IMR-90 (cell line): ENCODE data around the gene FGG. TPM values are rescaled to one million over a fixed set of nuclear protein-coding genes. Genes with fewer than 3 reads are reported as not detected.

Experiments
- ATAC-seq: fragments of 200-7000 bp; cut with Tn5 transposase; 2 replicates; pipeline ENCODE4 v1.9.1; 2020; ENCODE audit warnings: low read depth, mild to moderate bottlenecking, moderate library complexity
- BruUV-seq: library from RNA; stranded (reverse); fragments of 400-500 nt; replicated peaks from 2 replicates; lab custom pipeline; 2021; lab: Mats Ljungman, UMichigan
- CTCF ChIA-PET: fragments of 300-600 bp; formaldehyde crosslinking; extraction: SDS; loops from one replicate; lab custom pipeline; 2021; ENCODE audit warnings: antibody characterized with exemption; lab: Yijun Ruan, JAX
- POLR2A ChIA-PET: fragments of 300-600 bp; sonication (Branson Sonifier 250); formaldehyde crosslinking; loops from one replicate; lab custom pipeline; 2022; ENCODE audit warnings: antibody characterized with exemption; ENCODE audit not compliant: unreplicated experiment; lab: Charles Lee
- DNase-seq: peaks from one replicate; pipeline ENCODE4 v3.0.0; 2013
- H2AFZ ChIP-seq: replicated peaks from 2 replicates; pipeline ENCODE3; 2013; ENCODE audit warnings: low read length, mild to moderate bottlenecking; ENCODE audit not compliant: poor library complexity
- H2AK5ac ChIP-seq: 2 replicates; pipeline ENCODE4 v1.6.1; 2013; ENCODE audit warnings: low read depth, low read length, inconsistent platforms
- H2AK9ac ChIP-seq: replicated peaks from 2 replicates; pipeline ENCODE3; 2013; ENCODE audit warnings: mild to moderate bottlenecking, low read depth, low read length, moderate library complexity; ENCODE audit not compliant: poor library complexity
- H2BK120ac ChIP-seq: 2 replicates; pipeline ENCODE4 v1.6.1; 2013; ENCODE audit warnings: low read depth, low read length, inconsistent platforms
- H2BK15ac ChIP-seq: 3 replicates; pipeline ENCODE4 v1.6.1; 2013; ENCODE audit warnings: low read depth, low read length, inconsistent platforms
- H2BK20ac ChIP-seq: 2 replicates; pipeline ENCODE4 v1.6.1; 2013; ENCODE audit warnings: low read depth, mild to moderate bottlenecking, inconsistent platforms, low read length, moderate library complexity
- H2BK5ac ChIP-seq: 2 replicates; pipeline ENCODE4 v1.6.1; 2013; ENCODE audit warnings: mild to moderate bottlenecking, low read depth, low read length, inconsistent platforms; ENCODE audit not compliant: poor library complexity, severe bottlenecking
- H3K14ac ChIP-seq: replicated peaks from 2 replicates; pipeline ENCODE4 v1.6.1; 2013; ENCODE audit warnings: low read depth, low read length, inconsistent platforms
- H3K18ac ChIP-seq: 2 replicates; pipeline ENCODE4 v1.6.1; 2013; ENCODE audit warnings: low read depth, low read length, control low read depth
- H3K23ac ChIP-seq: 2 replicates; pipeline ENCODE4 v1.6.1; 2013; ENCODE audit warnings: low read depth, low read length, inconsistent platforms
- H3K27ac ChIP-seq: 2 replicates; pipeline ENCODE4 v1.5.1; 2013; ENCODE audit warnings: mild to moderate bottlenecking, control low read depth, low read length; ENCODE audit not compliant: insufficient read depth
- H3K27me3 ChIP-seq: 2 replicates; pipeline ENCODE4 v1.6.1; 2013; ENCODE audit warnings: low read length; ENCODE audit not compliant: control insufficient read depth, insufficient read depth
- H3K36me3 ChIP-seq: 2 replicates; pipeline ENCODE4 v1.6.1; 2013; ENCODE audit warnings: low read length, mixed read lengths; ENCODE audit not compliant: control insufficient read depth, insufficient read depth
- H3K4ac ChIP-seq: 2 replicates; pipeline ENCODE4 v1.6.1; 2013; ENCODE audit warnings: low read depth, low read length, inconsistent platforms
- H3K4me1 ChIP-seq: 2 replicates; pipeline ENCODE4 v1.6.1; 2013; ENCODE audit warnings: low read length, mixed read lengths; ENCODE audit not compliant: control insufficient read depth, insufficient read depth
- H3K4me2 ChIP-seq: 2 replicates; pipeline ENCODE4 v1.6.1; 2013; ENCODE audit warnings: low read depth, mild to moderate bottlenecking, control low read depth, low read length, moderate library complexity
- H3K4me3 ChIP-seq: 2 replicates; pipeline ENCODE4 v1.5.1; 2013; ENCODE audit warnings: low read depth, mild to moderate bottlenecking, control low read depth, low read length, moderate library complexity; ENCODE audit not compliant: insufficient read depth
- H3K56ac ChIP-seq: 2 replicates; pipeline ENCODE4 v1.6.1; 2013; ENCODE audit warnings: low read length, inconsistent platforms; ENCODE audit not compliant: insufficient read depth; ENCODE audit errors: extremely low read depth
- H3K79me1 ChIP-seq, 2 experiments: 2 replicates each; pipeline ENCODE4 v1.6.1; 2013; ENCODE audit warnings: low read length in 2 of 2, inconsistent platforms in 1 of 2, low read depth in 1 of 2
- H3K9ac ChIP-seq: 2 replicates; pipeline ENCODE4 v1.6.1; 2013; ENCODE audit warnings: low read depth, low read length, control low read depth
- H3K9me1 ChIP-seq: 2 replicates; pipeline ENCODE4 v1.6.1; 2013; ENCODE audit warnings: low read length, inconsistent platforms; ENCODE audit not compliant: insufficient read depth
- H3K9me3 ChIP-seq: 2 replicates; pipeline ENCODE4 v1.6.1; 2013; ENCODE audit warnings: low read length; ENCODE audit not compliant: control insufficient read depth, insufficient read depth
- H4K20me1 ChIP-seq: 2 replicates; pipeline ENCODE4 v1.6.1; 2013; ENCODE audit warnings: low read length, inconsistent platforms; ENCODE audit not compliant: insufficient read depth
- H4K5ac ChIP-seq: 2 replicates; pipeline ENCODE4 v1.6.1; 2013; ENCODE audit warnings: mild to moderate bottlenecking, low read depth, low read length, control low read depth
- H4K8ac ChIP-seq, 2 experiments: 2 replicates each; pipeline ENCODE4 v1.6.1; 2013; ENCODE audit warnings: low read depth in 2 of 2, low read length in 2 of 2, control low read depth in 1 of 2, inconsistent platforms in 1 of 2
- H4K91ac ChIP-seq: 2 replicates; pipeline ENCODE4 v1.6.1; 2013; ENCODE audit warnings: low read depth, low read length, inconsistent platforms; ENCODE audit not compliant: insufficient read depth
- BHLHE40 ChIP-seq: fragments of 150-350 bp; IDR thresholded peaks from 2 replicates; pipeline ENCODE4 v1.6.1; 2016; ENCODE audit warnings: mild to moderate bottlenecking, low read depth, low read length
- FOS ChIP-seq: fragments of 150-350 bp; IDR thresholded peaks from 2 replicates; pipeline ENCODE4 v1.6.1; 2016; ENCODE audit warnings: low read depth, low read length
- MAFK ChIP-seq: IDR thresholded peaks from 2 replicates; pipeline ENCODE4 v1.6.1; 2012; ENCODE audit warnings: low read depth, low read length, improper control_type of control experiment
- MAZ ChIP-seq: IDR thresholded peaks from 2 replicates; pipeline ENCODE4 v1.6.1; 2012; ENCODE audit warnings: low read depth, mild to moderate bottlenecking, low read length, improper control_type of control experiment, moderate library complexity, borderline replicate concordance
- MXI1 ChIP-seq: IDR thresholded peaks from 2 replicates; pipeline ENCODE4 v1.6.1; 2012; ENCODE audit warnings: low read depth, mild to moderate bottlenecking, low read length, moderate library complexity, borderline replicate concordance
- NFE2L2 ChIP-seq: fragments of 150-350 bp; IDR thresholded peaks from 2 replicates; pipeline ENCODE4 v1.6.1; 2016; ENCODE audit warnings: low read depth, mild to moderate bottlenecking, low read length
- RAD21 ChIP-seq: IDR thresholded peaks from 2 replicates; pipeline ENCODE4 v1.6.1; 2012; ENCODE audit warnings: low read length, improper control_type of control experiment
- RCOR1 ChIP-seq: IDR thresholded peaks from 2 replicates; pipeline ENCODE4 v1.6.1; 2012; ENCODE audit warnings: mild to moderate bottlenecking, low read length, improper control_type of control experiment; ENCODE audit not compliant: insufficient replicate concordance
- SMC3 ChIP-seq: fragments of 150-350 bp; IDR thresholded peaks from 2 replicates; pipeline ENCODE4 v1.6.1; 2016; ENCODE audit warnings: low read depth, mild to moderate bottlenecking, antibody characterized with exemption, low read length, moderate library complexity
- WGBS, 2 experiments: methylation state at CpG; one replicate each; pipeline versions ENCODE4 v1.1.5 to v1.1.7; 2013; ENCODE audit warnings: missing lambda C conversion rate in 2 of 2; ENCODE audit not compliant: insufficient read length in 1 of 2; ENCODE audit errors: extremely low coverage in 2 of 2; 5-methylcytosine and 5-hydroxymethylcytosine counted together
- dilution Hi-C: fragments of 300-500 bp; cut with HindIII; formaldehyde crosslinking; loops from one replicate; pipeline ENCODE4 v1.14.3; 2018; ENCODE audit warnings: low sequenced_read_pairs; ENCODE audit not compliant: unreplicated experiment
- in situ Hi-C: fragments of 300-500 bp; cut with MboI; formaldehyde crosslinking; loops from 3 replicates; pipeline ENCODE4 v1.14.3; 2019; ENCODE audit warnings: low sequenced_read_pairs, inconsistent platforms, mixed read lengths
- intact Hi-C: fragments of 100-400 bp; cut with micrococcal nuclease; formaldehyde crosslinking; loops from 2 replicates; pipeline ENCODE4 v1.10.0; 2022
- polyA plus RNA-seq, 3 experiments: library from polyadenylated mRNA; depleted of rRNA; stranded (reverse); fragments of >200 nt; gene quantifications; 2 replicates each; pipeline ENCODE4 v1.2.3, GENCODE V29; 2012; ENCODE audit warnings: low replicate concordance in 1 of 3
- total RNA-seq: library from RNA; depleted of rRNA; stranded (reverse); fragments of >200 nt; gene quantifications from 2 replicates; pipeline ENCODE4 v1.2.3, GENCODE V29; 2012
- TF ChIP-seq, protein P1 (sequence below): fragments of 150-350 bp; IDR thresholded peaks from 2 replicates; pipeline ENCODE4 v1.6.1; 2017; ENCODE audit warnings: mild to moderate bottlenecking, antibody characterized with exemption, low read length, low read depth

FGG gene
- total and polyA plus RNA-seq, 2 of the 4 experiments (the other 2 are of a cell fraction): not detected

DNA sequence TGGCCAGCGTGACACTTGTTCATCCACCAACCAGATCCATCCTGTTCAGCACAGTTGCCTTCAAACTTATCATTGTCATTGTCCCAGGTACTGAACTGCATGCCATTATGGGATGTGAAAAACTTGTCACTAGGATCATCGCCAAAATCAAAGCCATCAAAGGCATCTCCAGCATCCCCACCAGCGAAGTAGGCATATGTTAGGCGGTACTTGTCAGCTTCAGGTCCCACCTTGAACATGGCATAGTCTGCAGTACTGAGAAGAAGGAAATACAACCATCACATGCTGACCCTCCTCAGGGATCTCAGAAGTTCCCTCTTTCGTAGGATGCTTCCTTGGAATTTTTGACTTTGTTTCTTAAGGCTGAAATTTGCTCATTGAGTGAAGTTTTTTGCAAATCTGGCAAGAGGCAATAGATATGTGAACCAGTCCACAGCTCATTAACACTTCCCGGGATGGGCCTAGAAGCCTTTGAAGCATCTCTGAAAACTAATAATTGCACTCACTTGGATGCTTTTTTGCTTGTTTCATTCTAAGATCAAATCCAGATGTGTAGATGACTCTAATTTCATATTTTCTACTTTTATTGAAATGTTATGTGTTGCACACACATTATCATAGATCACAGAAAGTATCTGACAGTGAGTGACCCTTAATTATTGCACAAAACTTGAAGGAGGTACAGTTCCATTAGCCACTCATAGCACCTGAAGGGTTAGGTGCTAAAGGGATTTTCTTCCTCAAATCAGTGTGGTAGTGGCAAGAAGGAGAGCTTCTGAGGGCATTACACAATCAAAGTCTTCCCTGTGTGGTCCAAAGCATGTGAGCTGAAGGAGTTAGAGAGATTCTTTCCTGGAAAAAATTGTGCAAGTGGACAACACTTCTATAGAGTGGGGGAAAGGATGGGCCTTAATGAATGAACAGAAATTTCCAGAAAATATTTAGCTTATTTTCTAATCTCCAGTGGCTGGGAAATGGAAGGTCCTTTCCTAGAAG lies 5.4 kb downstream of the FGG start:
- Histone ChIP-seq H3K18ac (no peak overlapping the region), H3K4ac (no peak overlapping the region), H3K4me3 (no peak overlapping the region), H2BK5ac (no peak overlapping the region), H3K79me1 (no peaks in the 10 kb centered on the region), H2AK5ac (no peak overlapping the region), H3K36me3 (no peaks in the 10 kb centered on the region), H3K27me3 (no peaks in the 10 kb centered on the region), H3K9ac (no peak overlapping the region), H3K23ac (no peak overlapping the region), H2BK15ac (no peak overlapping the region), H4K91ac (no peak overlapping the region), H2BK20ac (no peak overlapping the region), H3K27ac (no peak overlapping the region), H4K8ac (no peak overlapping the region), H4K20me1 (no peaks in the 10 kb centered on the region), H3K4me1 (no peaks in the 10 kb centered on the region), H4K5ac (no peak overlapping the region), H3K56ac (no peak overlapping the region), H3K4me2 (no peak overlapping the region), H2AFZ (no peak overlapping the region), H3K9me3 (no peaks in the 10 kb centered on the region), H3K14ac (no peak overlapping the region), H2AK9ac (no peak overlapping the region), H2BK120ac (no peak overlapping the region), H3K9me1 (no peaks in the 10 kb centered on the region)
- dilution Hi-C loops (no loop called here), in situ Hi-C loops (no loop called here), intact Hi-C loops (no loop called here)
- no peak for TF ChIP-seq RCOR1
- TF ChIP-seq MAZ: no peak
- no peak for TF ChIP-seq NFE2L2
- no peak for TF ChIP-seq BHLHE40
- no peak for TF ChIP-seq SMC3
- no peak for TF ChIP-seq MAFK
- no peak for TF ChIP-seq RAD21
- TF ChIP-seq, protein P1, sequence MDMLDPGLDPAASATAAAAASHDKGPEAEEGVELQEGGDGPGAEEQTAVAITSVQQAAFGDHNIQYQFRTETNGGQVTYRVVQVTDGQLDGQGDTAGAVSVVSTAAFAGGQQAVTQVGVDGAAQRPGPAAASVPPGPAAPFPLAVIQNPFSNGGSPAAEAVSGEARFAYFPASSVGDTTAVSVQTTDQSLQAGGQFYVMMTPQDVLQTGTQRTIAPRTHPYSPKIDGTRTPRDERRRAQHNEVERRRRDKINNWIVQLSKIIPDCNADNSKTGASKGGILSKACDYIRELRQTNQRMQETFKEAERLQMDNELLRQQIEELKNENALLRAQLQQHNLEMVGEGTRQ: no peak
- TF ChIP-seq MXI1: no peak
- TF ChIP-seq FOS: no peak
- ATAC-seq: no peak
- no peak for DNase-seq
- ChIA-PET CTCF (no interaction called here), POLR2A (no interaction called here)
- BruUV-seq: no TSS peak
- 37% methylated on average over 2 of the region's 6 CpGs; no CpG with 5 or more reads in 1 of the 2 experiments for WGBS, 2 experiments
